Transverse colon (tissue), 4 donors: ENCODE measurements around the gene MED31.

ENCODE experiments used
- EP300 ChIP-seq: sonication (generic); formaldehyde crosslinking; IDR thresholded peaks from one replicate; pipeline ENCODE4 v1.6.1; 2017; ENCODE audit warnings: antibody characterized with exemption, low read depth
- POLR2A ChIP-seq: fragments of 450-650 bp; IDR thresholded peaks from one replicate; pipeline ENCODE4 v1.6.1; 2016; ENCODE audit warnings: antibody characterized with exemption, mild to moderate bottlenecking, moderate library complexity
- POLR2AphosphoS5 ChIP-seq, 3 donors: sonication (generic); formaldehyde crosslinking; IDR thresholded peaks; one replicate each; pipeline ENCODE4 v1.6.1; 2016; ENCODE audit warnings: antibody characterized with exemption in 3 of 3
- TF ChIP-seq, protein P1 (sequence below), 5 experiments: fragments of 200-600 bp in 3 of 5; fragments of 450-650 bp in 2 of 5; sonication (generic) in 3 of 5; IDR thresholded peaks; 1 replicate in 2 of 5; 2 replicates in 3 of 5; pipeline ENCODE4 v1.5.1; 2016 to 2017; ENCODE audit warnings: antibody characterized with exemption in 5 of 5, inconsistent platforms in 3 of 5, mild to moderate bottlenecking in 2 of 5, moderate library complexity in 1 of 5

DNA sequence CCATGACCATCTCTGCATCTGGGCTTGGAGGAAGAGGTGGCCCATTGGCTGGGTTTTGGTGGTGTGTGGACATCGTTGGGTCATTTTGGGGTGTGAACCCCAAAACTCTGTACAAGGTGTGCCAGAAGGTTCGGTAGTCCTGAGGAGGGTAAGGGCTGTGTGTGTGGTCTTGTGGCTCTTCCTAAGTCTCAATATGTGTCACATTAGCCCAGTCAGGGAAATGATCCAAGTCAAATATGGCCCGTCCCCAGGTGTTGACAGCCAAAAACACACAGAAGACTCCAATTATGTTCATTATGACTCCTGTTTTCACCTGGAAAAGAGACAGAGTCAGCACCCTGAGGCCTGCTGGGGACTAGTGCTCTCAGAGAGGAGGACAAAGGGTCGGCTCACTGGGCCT lies 34.6 kb upstream of the MED31 start:
- TF ChIP-seq POLR2A: no peak
- TF ChIP-seq, protein P1, sequence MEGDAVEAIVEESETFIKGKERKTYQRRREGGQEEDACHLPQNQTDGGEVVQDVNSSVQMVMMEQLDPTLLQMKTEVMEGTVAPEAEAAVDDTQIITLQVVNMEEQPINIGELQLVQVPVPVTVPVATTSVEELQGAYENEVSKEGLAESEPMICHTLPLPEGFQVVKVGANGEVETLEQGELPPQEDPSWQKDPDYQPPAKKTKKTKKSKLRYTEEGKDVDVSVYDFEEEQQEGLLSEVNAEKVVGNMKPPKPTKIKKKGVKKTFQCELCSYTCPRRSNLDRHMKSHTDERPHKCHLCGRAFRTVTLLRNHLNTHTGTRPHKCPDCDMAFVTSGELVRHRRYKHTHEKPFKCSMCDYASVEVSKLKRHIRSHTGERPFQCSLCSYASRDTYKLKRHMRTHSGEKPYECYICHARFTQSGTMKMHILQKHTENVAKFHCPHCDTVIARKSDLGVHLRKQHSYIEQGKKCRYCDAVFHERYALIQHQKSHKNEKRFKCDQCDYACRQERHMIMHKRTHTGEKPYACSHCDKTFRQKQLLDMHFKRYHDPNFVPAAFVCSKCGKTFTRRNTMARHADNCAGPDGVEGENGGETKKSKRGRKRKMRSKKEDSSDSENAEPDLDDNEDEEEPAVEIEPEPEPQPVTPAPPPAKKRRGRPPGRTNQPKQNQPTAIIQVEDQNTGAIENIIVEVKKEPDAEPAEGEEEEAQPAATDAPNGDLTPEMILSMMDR (IDR thresholded peaks at IDR 0.05): no peak
- TF ChIP-seq EP300: no peak
- no peak for TF ChIP-seq POLR2AphosphoS5 (IDR thresholded peaks at IDR 0.05)
